ENCODE measurements around the gene DUSP9.

The DUSP9 gene

GRCh38 chrX:153637121-153638040 lies 9.6 kb upstream of the DUSP9 start:
- DNase-seq (ENCODE audit: low read depth), result no peak

- no peak for DNase-seq (ENCODE audit: low read depth)
Observed at GRCh38 chrX:153638041-153638371, 9.0 kb upstream of the DUSP9 start.

GRCh38 chrX:153638436-153639176 lies 8.4 kb upstream of the DUSP9 start:
- no peak for DNase-seq (ENCODE audit: low read depth)

- no peak for DNase-seq (ENCODE audit: low read depth)
Observed at GRCh38 chrX:153639177-153640044, 7.6 kb upstream of the DUSP9 start.

- DNase-seq (ENCODE audit: low read depth), result no peak
Observed at GRCh38 chrX:153640045-153640686, 6.8 kb upstream of the DUSP9 start.

- no peak for DNase-seq (ENCODE audit: low read depth)
Observed at GRCh38 chrX:153640736-153641575, 6.0 kb upstream of the DUSP9 start.

DNA sequence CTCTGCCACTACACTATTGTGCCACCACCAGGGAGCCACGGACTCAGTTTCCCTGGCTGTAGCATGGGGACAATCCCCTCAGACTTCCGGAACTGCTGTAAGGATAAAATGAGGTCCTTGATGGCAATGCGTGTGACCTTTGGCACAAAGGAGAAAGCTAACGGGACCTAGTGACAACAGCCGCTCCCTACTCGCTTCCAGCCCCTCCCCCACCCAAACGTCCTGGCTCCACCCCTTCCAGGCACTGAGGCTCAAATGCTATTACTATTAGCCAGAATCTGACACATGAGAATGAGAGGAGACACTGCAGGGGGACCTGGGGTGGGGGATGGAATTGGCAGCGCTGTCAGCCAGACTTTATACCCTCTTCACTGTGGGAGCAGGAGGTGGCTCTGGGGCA lies 5.4 kb upstream of the DUSP9 start:
- DNase-seq (ENCODE audit: low read depth), result no peak

DNA sequence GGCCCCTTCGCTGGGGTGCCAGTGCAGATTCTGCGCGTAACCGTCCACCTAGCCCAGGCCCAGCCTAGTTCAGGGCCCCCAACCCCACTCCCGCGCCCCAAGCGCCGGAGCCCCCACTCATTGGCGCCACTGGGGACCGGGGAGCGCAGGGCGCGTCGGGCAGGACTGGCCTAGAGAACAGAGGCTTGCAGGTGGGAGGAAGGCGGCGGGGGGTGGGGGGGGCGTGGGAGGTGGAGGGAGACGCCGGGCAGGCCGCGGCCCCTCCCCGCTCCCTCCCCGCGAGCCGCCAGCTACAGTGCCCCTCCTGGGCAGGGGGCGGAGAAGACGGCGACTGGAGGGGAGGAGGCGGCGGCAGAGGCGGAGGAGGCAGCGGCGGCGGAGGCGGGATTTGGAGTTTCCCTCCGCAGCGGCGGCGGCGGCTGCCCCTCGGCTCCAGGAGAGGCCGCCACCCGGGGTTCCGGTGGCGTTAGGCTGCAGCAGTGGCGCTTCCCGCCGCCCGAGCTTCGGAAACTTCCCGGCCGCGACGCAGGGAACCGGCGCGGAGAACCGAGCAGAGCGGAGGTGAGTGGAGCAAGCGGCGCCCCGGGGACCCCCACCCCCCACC lies 4.8 kb upstream of the DUSP9 start:
- DNase-seq (ENCODE audit: low read depth), result no peak

DNA sequence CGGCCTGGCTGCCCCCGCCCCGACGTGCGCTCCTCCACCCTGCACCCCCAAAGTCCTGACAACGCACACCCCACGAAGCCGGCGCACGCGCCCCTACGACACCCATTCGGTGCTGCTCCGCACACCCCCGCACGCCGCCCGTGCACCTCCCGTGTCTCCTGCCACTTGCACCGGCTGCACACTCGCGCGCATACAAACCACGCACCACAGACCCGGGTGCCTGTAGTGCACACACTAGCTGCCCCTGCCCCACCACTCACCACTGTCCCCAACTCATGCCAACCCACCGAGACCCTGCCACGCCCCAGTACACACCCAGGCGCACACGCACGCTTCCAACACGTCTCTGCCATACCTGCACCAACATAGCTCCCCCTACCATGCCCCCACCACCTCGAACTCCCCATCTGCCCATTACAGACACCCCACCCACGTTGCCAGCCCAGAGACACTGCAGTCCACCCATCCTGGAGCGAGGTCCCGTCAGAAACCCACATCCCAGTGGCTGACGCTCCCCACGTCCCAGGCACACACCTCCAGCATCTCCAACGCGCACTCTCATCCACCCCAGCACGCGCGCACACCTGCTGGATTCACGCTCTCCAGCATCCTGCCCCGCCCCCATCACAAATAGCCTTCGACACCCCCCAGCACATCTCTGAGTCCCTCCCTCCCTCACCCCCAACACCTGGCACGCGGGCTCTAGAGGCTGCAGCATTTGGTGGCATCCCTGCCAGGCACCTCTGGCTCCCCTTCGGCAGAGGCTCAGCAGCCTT lies 4.2 kb upstream of the DUSP9 start:
- DNase-seq (ENCODE audit: low read depth), result no peak

DNA sequence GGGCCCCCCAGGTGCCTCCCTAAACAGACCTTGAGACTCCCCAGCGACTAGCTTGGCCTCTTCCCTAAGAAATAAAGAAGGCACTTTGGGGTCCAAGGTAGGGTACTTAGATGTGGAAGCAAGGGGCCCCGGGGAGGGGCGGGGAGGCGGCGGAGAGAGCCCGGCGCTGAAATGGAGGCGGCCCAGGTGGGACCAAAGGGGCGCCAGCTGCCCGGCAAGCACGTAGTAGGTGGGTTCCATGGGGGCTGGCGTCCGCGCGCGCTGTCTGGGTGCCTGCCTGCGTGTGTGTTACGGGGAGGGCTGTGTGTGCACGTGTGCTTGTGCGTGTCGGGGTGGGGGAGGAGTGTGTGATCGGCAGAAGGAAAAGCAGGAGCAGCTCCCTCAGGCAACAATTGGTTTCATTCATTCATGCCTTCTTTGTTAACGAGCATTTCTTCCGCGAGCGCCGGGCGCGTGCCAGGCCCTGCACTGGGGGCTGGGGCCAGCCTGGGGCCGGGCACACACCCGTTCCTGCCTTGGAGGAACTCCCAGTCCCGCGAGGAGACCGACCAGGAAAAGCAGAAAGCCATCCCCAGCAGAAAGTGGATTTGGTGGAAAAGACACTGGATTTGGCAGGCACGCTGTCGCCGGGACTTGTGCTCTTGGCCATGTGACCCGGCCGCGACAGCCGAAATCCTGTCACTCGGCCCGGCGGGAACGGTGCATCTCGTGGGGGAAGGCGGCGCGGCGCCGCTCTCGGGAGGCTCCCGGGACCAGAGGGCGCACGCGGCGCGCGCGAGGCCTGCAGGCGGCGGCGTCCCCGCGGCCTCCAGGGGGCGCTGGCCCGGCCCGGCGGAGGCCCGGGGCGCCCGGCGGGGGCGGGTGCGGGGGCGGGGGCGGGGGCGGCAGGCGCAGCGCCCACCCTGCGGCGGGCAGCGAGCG lies 3.3 kb upstream of the DUSP9 start:
- no peak for DNase-seq (ENCODE audit: low read depth)

DNA sequence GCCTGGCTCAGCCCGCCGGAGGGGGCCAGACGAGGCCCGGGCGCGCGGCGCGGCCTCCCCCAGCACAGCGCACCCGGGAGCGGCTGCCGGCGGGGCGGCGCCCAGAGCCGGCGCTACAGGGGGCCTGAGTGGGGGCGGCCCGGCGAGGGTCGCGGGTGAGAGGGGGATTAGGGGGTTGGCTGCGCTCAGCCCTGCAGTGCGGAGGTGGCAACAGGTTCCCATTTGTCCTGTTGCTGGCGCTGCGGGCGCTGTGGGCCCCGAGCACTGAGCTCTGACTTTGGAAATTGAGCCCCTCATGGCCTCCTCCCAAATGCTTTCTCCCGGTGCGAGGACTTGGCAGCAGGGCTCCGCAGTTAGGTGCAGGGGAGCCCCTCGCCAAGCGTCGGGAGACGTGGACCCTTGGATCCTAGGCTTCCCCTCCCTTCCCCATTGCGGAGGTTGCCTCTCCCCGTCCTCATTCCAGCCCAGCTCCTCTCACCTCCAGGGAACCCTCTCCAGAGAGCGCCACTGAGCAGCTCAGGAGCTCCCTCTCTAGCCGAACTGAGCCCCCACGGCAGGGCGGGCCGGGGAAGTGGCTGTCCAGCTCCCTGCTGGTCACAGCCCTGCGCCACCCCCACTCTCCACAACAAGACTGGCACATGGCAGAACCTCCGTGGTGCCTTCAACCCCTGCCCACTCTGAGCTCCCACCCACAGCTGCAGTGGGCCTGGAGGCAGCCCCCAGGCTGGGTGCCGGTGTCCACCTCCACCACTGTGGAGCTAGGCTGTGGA lies 2.5 kb upstream of the DUSP9 start:
- DNase-seq (ENCODE audit: low read depth), result no peak

DNA sequence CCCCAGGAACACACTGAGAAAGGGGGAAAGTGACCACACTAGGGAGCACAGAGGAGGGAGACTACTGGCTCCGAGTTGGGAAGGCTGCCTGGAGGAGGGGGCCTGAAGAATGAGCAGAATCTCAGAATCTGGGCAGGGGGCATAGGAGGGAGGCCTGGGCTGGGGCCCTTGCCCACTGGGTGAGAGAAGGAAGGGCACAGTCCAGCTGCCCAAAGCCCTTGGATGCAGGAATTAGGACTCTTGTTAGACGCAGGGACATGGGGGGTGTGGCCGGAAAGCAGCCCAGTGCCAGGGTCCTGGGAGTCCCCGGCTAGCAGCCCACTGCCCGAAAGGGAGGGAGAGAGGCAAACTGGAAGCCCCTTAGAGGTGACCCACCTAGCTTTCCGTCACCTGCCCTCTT lies 1.9 kb upstream of the DUSP9 start:
- no peak for DNase-seq (ENCODE audit: low read depth)

DNA sequence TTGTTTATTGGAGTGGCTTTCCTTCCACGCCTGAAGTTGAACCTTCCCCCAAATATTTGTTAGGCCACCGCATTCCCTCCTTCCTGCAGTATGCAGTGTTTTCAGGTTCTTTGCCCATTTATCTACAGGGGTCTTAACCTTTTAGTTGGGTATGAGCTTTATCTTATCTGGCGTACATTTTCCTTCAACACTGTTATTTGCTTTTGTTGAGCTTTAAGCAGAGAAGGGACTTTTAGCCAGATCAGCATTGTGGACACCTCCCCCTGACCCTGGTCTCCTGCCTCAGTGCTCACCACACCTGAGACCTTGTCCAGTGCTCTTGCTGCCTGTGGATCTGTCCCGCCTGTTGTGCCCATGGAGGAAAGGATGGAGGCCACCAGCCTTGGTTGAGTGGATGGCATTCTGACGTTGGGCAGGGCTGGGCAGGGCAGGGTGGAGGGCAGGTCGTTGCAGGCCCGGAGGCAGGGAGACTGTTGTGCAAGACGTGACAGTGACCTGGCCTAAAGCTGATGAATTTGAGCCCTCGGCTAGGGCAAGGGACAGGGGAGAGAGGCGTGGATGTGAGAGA lies 998 bp upstream of the DUSP9 start:
- DNase-seq (ENCODE audit: low read depth), result no peak

- no peak for DNase-seq (ENCODE audit: low read depth)
Observed at GRCh38 chrX:153647461-153648357, 706 bp downstream of the DUSP9 start.

- DNase-seq (ENCODE audit: low read depth), result no peak
Observed at GRCh38 chrX:153648358-153649177, 1.6 kb downstream of the DUSP9 start.

Measured in fibroblast of gingiva (primary cell).